GM12878 (cell line): ENCODE data around the gene MRPL20.

Experiments
- HCFC1 ChIP-seq: fragments of 150-350 bp; IDR thresholded peaks from 2 replicates; pipeline ENCODE4 v1.6.1; 2014; ENCODE audit warnings: low read length
- IKZF1 ChIP-seq: fragments of 450-650 bp; conservative IDR thresholded peaks from 2 replicates; pipeline ENCODE4 v1.6.1; 2017; ENCODE audit warnings: antibody characterized with exemption, mild to moderate bottlenecking
- SP1 ChIP-seq: IDR thresholded peaks from one replicate; pipeline ENCODE4 v1.6.1; 2011; ENCODE audit warnings: low read depth, low read length
- SREBF1 ChIP-seq: IDR thresholded peaks from 2 replicates; pipeline ENCODE4 v1.6.1; 2012; ENCODE audit warnings: mild to moderate bottlenecking, low read length
- TF ChIP-seq, protein P1 (sequence below): IDR thresholded peaks from 2 replicates; pipeline ENCODE4 v1.6.1; 2012; ENCODE audit warnings: low read length, inconsistent platforms

DNA sequence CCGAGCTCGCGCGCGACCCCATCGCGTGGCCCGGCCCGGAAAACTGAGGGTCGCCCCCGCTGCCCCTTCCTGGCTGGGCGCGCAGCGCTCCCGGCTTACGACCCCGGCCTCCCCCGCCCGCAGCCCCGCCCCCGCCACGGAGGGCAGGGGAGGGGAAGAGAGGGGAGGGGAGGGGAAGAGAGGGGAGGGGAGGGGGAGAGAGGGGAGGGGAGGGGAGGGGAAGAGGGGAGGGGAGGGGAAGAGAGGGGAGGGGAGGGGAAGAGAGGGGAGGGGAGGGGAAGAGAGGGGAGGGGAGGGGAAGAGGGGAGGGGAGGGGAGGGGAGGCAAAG is 20.7 kb upstream of the MRPL20 start:
- TF ChIP-seq IKZF1 = no peak
- no peak for TF ChIP-seq HCFC1
- no peak for TF ChIP-seq SP1
- TF ChIP-seq, protein P1, sequence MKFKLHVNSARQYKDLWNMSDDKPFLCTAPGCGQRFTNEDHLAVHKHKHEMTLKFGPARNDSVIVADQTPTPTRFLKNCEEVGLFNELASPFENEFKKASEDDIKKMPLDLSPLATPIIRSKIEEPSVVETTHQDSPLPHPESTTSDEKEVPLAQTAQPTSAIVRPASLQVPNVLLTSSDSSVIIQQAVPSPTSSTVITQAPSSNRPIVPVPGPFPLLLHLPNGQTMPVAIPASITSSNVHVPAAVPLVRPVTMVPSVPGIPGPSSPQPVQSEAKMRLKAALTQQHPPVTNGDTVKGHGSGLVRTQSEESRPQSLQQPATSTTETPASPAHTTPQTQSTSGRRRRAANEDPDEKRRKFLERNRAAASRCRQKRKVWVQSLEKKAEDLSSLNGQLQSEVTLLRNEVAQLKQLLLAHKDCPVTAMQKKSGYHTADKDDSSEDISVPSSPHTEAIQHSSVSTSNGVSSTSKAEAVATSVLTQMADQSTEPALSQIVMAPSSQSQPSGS = no peak
- no peak for TF ChIP-seq SREBF1
